ENCODE results near the gene IRS1.
"Not testable (repeated sequence)": the region's sequence is repeated elsewhere in the genome, so short reads cannot be mapped to it uniquely, and the experiment has no call there.

The IRS1 gene, protein sequence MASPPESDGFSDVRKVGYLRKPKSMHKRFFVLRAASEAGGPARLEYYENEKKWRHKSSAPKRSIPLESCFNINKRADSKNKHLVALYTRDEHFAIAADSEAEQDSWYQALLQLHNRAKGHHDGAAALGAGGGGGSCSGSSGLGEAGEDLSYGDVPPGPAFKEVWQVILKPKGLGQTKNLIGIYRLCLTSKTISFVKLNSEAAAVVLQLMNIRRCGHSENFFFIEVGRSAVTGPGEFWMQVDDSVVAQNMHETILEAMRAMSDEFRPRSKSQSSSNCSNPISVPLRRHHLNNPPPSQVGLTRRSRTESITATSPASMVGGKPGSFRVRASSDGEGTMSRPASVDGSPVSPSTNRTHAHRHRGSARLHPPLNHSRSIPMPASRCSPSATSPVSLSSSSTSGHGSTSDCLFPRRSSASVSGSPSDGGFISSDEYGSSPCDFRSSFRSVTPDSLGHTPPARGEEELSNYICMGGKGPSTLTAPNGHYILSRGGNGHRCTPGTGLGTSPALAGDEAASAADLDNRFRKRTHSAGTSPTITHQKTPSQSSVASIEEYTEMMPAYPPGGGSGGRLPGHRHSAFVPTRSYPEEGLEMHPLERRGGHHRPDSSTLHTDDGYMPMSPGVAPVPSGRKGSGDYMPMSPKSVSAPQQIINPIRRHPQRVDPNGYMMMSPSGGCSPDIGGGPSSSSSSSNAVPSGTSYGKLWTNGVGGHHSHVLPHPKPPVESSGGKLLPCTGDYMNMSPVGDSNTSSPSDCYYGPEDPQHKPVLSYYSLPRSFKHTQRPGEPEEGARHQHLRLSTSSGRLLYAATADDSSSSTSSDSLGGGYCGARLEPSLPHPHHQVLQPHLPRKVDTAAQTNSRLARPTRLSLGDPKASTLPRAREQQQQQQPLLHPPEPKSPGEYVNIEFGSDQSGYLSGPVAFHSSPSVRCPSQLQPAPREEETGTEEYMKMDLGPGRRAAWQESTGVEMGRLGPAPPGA (N-terminal part only)

DNA sequence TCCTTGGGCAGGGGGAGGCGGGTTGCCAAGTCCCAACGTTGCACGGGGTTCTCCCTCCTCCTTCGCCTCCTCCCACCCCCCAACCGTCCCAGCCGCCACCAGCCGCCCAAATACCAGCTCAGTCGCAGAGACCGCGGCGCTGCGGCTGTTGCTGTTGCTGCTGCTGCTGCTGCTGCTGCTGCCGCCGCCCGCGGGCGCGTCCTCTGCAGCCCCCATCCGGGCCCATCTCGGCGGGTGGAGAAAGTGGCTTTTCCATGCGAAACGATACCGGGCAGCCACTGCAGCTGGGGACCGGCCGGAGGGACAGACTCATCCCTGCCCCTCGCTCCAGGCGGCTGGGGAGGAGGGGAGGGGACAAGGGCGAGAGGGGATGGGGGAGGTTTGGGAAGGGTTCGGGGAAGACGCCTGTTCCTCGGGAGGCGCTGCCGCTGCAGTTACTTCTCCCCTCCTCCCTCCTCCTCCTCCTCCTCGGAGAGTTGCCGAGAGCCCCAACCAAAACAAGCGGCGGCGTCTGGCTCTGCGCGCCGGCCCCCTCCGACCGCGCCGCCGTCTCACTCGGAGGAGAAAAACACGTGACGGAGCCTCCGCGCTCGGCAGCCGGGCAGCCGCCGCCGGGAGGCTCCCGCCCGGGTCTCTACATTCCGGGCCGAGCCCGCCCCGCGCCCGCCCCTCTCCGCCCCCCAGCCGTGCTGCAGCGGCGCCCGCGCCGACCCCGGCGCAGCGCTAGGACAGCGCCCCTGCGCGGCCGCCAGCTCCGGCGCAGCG lies at the start of gene IRS1:
Gene IRS1 (minus strand): TSS at position 610 of the 765 bp plus-strand sequence. CDS start 1,082 bp downstream, outside the sequence.
- peak; percentile 58 to 65 for DNase-seq (ENCODE audit: low read depth in 2 of 2)

DNA sequence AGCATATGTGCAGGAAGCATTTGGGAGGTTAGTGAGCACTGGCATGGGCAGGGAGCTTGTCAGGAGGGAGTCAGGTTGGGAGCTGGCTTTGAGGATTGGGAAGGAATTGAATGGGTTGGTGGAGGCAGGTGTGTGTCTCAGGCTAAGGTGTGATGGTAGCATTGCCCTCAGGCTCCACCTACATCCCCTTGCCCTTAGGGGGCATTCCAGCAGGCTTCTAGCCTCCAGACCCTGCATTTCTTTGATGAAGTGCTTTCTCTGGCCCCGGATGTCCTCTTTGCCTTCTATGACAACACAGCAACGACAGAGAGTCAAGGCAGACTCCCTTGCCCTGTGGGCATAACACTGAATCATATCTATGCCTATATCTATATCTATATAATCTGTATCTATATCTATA lies 49.7 kb upstream of the IRS1 start:
- DNase-seq (ENCODE audit: low read depth in 2 of 2) = no peak

DNA sequence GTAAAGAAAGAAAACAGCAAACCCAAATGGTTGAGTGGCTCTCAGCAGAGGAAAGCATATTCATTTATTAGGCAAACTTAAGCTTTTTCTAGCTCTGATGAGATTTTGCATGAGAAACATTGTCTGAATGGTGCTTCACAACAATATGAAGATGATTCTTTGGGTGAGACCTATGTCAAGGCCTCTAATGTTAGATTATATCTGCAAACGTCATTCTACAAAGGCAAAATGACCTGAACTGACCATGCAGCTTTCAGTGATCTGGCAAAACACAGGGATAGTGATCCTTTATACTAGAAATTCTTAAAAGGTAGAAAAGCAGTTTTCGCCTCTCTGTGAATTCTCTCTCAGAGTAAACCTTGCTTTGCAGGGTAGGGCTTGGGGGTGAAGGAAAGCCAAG lies 47.9 kb upstream of the IRS1 start:
- no peak for DNase-seq (ENCODE audit: low read depth in 2 of 2)

DNA sequence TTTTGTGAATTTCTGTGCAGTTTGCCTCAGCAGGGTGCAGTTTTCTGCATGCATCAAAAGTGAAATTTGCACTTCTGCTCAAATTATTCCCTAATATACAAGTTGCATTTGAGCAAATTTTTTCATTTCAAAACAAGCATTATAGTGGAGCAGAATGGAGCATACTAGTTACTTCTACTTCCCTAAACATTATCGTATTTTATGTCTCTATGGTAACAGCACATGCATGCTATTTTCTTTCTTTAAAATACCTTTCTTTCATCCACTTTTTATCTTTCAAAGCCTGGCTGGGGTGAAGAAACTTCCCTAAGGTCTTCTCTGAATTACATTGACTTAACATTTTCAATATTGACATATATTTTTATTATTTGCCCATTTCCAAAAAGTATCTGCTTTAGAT lies 47.5 kb upstream of the IRS1 start:
- DNase-seq (ENCODE audit: low read depth in 2 of 2) = no peak

DNA sequence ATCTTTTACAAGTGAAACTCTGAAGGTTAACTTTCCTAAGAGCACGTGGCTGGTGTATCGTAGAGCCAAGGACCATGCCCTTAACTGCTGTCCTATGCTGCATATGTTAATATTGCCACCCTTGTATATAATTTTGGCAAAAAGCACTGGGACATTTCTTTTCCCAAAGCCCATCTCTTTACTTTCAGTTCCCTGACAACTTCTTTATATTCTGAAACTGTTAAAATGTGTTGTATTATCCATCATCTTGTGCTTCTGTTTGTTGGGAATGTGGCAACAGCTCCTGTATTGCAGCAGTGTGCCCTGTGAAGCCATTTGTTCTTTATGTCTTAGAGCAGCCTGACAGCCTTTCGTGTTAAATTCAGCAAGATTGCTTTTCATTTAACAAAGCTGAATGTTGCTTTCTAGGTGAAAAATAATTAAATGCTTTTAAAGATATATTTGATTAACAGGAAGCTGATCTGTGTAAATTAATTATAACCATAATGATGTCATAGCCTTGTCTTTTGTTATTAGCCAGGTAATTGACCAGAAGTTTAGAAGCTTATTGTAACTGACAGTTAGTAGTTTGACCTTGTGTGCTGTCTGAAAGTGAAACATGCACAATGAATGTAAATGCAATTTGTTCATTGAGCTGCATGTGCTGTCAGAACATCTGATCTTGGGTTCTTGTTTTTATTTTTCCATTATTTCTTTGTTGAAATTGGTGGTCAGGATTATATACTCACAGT lies 45.9 kb upstream of the IRS1 start:
- no peak for DNase-seq (ENCODE audit: low read depth in 2 of 2)

DNA sequence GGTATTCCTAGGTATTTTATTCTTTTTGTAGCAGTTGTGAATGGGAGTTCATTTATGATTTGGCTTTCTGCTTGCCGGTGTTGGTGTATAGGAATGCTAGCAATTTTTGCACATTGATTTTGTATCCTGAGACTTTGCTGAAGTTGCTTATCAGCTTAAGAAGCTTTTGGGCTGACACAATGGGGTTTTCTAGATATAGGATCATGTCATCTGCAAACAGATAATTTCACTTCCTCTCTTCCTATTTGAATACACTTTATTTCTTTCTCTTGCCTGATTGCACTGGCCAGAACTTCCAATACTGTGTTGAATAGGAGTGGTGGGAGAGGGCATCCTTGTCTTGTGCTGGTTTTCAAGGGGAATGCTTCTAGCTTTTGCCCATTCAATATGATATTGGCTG lies 43.4 kb upstream of the IRS1 start:
- not testable (repeated sequence) for DNase-seq (ENCODE audit: low read depth in 2 of 2)

DNA sequence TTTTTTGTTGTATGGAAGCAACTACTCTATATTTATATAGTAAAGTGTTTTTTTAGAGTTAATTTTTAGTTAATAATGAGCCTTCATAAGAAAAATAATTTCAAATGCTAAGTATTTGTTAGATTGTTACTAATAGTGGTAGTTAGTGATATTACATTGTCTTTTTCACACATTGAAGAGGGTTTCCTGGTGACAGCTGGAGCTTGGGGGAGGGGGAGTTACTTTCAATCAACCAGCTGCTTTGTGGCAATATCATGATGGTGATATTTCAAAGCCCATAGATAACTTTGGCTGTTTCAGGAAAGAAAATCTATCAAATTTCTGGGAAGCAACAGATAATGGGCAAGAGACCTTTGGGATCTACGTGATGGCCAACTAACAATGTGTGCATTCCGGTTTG lies 40.3 kb upstream of the IRS1 start:
- no peak for DNase-seq (ENCODE audit: low read depth in 2 of 2)

DNA sequence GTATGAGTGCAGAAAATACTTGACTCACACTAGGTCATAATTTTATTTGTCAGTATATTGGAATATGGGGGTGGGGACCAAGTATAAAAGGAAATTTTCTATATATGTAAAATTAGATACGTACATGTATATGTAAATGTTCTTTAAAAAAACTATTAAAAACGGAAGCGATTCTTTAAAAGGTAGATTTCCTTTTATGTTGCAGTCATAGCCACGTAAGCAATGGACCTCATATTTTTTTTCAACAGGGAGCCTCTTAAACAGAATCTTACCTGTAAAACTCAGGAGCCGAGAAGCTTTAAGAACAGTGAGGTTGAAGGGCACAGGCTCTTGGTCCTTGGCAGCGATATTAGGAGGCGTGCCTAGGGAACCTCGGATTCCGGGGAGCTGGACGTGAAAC lies 39.5 kb upstream of the IRS1 start:
- no peak for DNase-seq (ENCODE audit: low read depth in 2 of 2)

DNA sequence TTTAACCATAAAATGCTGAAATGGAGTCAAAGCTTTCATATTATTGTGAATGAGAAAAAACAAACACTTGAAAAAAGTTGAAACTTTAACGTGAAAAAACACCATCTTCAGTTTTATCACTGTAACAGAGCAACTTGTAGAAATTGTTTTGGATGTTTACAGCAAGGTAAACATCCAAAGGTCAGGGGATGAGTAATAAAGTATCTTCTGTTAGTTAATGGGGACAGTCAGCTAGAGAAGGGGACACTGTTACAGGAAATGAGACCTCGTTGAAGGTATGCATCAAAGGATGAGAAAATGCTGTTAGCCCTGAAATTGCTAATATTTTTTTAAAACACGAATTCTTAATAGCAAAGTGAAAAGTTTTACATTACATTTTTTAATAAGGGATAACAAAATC lies 39.1 kb upstream of the IRS1 start:
- no peak for DNase-seq (ENCODE audit: low read depth in 2 of 2)

DNA sequence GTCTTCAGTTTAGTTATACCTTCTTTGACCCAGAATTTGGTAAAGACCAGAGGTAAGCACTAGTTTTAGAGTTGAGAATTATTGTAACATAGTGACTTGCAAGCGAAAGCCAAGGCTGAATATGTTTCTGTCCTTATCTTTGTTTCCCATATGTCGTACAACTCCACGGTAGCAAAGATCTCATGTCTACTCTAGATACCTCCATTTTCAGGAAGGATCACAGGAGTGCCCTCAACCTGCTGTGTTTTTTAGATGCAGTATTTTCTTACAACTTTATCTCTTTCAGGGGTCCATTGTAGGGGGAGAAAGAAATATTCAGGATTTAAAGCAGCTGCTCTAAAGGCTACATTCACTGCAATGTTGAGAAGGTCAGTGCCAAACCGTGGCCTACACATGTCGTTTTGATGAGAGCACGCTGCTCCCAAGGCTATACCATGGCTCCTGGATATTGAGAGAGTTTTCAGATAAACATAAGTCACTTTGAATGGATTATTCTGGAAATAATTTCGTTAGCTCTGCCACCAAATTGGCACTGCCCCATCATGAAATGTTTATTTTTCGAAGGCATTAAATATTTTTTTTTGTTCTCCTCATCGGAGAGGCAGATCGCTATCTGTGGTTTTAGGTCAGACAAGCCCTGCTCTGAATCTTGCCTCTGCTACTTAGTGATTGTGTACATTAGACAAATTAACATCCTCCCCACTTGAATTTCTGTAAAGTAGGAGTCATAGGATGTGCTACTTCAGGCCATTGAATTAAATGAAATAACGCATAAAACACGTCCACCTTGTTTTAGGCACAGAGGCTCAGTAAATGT lies 38.4 kb upstream of the IRS1 start:
- DNase-seq (ENCODE audit: low read depth in 2 of 2) = no peak

DNA sequence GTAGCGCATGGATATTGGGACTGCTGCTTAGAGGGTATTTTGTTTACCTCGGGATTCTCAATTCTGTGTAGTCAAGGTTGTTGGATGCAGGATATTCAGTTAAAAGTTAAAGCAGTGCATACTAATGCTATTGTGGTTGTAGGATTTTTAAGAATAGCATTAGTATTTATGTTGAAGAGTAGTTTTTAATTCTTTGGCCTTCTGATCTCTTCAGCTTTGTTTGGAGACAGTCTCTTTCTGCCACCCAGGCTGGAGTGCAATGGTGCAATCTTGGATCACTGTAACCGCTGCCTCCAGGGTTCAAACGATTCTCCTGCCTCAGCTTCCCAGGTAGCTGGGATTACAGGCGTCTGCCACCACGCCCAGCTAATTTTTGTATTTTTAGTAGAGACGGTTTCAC lies 37.7 kb upstream of the IRS1 start:
- no peak for DNase-seq (ENCODE audit: low read depth in 2 of 2)

DNA sequence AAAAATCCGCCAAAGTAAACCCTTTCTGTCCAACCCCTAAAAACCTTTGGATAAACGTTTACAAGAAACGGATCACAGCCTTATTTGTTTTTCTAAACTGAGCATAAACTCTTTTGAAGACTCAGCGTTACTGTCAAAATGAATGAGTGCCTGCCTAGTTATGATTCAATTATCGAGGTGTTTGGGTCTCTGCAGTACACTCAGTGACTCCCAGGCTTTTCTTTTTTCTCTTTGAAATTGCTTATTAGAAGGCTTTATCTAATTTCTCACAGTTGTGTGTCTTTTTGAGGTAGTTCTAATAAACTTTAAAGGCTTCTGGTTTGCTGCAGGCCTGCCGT lies 36.9 kb upstream of the IRS1 start:
- no peak for DNase-seq (ENCODE audit: low read depth in 2 of 2)

DNA sequence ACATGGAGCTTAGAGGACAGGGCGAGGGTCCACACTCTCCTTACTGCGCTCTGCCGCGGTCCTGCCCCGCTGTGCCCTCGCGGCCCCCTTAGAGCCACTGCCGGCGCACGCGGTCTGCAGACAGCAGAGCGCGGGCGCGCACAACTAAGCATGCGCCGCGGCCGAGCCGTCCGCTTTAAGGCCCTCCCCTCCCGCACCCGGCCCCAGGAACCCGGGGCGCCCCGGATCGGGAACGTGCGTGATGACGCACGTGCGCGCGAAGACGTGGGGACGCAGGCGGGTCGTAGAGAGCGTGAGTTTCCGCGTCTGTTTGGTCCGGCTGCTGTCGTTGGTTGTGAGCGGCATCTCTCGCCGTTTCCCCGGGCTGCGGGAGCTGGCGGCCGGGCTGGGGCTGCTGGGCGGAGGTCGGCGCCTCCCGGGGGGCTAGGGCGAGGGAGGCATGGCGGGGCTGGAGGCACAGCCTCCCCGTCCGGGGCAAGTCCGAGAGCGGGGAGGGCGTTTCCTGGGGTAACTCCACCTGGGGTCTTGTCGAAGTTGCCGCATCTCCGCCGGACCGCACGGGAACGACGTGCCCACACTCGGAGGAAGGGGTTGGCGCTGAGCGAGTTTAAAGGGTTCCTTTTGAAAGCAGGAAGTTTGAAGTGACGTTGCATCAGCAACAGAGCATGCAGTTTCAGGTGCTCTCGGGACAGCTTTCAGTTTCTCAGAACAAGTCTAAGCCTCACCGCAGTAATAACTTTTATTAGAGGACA lies 36.4 kb upstream of the IRS1 start, which contains the start of gene RHBDD1:
Gene RHBDD1 (plus strand): TSS at position 259 of the 752 bp plus-strand sequence. CDS start 28,640 bp downstream, outside the sequence.
- DNase-seq (ENCODE audit: low read depth in 2 of 2) = peak; percentile 90 to 91

DNA sequence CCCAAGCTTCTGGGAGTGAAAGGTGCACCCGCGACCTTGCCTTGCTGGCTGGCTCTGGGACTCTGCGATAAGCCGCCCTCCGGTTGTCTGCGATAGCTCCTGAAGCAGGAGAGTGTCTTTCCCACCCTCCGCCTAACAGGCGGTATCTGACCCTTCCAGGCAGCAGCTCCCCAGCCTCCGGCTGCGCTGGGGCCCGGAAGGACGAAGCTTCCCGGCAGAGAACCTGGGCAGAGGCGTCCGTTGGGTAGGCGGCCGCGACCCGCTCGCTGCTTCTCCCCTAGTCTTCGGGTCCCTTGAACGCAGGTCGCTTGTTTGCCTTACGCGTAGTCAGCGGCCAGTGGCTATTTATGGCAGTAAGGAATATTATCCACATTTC lies 35.8 kb upstream of the IRS1 start:
- DNase-seq (ENCODE audit: low read depth in 2 of 2) = peak in 1 of 2 donors; percentile 14

DNA sequence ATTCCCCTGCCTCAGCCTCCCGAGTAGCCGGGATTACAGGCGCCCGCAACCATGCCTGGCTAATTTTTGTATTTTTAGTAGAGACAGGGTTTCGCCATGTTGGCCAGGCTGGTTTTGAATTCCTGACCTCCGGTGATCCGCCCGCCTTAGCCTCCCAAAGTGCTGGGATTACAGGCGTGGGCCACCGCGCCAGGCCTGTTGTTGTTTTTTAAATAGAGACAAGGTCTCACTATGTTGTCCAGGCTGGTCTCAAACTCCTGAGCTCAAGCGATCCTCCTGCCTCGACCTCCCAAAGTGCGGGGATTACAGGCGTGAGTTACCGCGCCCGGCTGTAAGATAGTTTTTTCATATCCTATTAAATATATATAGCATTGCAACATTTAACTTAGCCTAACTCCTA lies 35.3 kb upstream of the IRS1 start:
- not testable (repeated sequence) for DNase-seq (ENCODE audit: low read depth in 2 of 2)

DNA sequence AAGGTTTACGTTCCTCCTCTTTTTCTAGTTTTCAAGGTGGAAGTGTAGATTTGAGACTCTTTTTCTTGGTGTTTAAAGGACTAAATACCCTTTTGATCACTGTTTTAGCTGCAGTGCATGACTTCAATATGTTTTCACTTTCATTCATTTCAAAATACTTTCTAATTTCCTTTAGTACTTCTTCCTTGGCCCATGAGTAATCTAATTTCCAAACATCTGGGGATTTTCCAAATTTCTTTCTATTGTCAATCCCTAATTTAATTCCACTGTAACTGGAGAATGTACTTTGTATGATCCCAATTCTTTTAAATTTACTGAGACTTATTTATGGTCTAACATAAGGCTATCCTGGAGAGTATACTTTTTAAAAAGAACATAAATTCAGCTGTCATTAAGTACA lies 32.4 kb upstream of the IRS1 start:
- no peak for DNase-seq (ENCODE audit: low read depth in 2 of 2)

DNA sequence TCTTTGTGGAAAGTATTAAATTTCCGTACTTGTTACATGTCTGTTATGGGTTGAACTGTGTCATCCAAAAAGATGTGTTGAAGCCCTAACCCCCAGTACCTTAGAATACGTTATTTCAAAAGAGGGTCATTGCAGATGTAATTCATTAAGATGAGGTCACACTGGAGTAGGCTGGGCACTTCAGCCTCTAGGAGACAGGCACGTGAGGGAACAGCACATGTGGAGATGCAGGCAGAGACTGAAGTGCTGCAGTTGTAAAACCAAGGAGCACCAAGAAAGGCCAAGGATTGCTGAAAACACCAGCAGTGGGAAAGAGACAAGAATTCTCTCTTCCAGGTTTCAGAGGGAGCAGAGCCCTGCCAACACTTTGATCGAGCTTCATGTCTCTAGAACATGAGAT lies 31.6 kb upstream of the IRS1 start:
- no peak for DNase-seq (ENCODE audit: low read depth in 2 of 2)

DNA sequence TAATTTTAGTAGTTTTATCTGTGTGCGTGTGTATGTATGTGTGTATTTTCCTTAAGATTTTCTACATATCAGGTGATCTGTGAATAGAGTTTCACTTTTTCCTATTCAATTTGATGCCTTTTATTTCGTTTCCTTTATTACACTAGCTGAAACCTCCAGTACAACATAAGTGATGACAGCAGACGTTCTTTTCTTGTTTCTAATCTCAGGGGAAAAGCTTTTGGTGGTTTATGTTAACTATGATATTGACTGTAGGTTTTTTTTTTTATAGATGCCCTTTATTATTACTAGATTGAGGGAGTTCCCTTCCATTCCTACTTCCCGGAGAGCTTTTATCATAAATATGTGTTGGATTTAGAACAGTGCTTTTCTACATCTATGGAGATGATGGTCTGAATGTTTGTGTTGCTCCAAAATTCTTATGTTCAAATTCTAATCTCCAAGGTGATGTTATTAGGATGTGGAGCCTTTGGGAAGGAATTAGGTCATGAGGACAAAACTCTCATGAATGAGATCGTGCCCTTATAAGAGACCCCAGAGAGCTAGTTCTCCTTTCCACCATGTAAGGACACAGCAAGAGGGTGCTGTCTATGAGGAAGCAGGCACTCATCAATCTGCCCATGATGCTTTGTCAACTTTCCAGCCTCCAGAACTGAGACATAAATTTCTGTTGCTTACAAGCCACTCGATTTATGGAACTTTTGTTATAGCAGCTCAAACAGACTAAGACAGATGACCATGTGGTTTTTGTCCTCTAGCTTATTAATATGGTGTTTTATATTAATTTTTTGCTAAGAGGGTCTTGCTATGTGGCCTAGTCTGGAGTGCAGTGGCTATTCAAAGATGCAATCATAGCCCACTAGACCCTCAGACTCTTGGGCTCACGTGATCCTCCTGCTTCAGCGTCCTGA lies 30.4 kb upstream of the IRS1 start:
- no peak for DNase-seq (ENCODE audit: low read depth in 2 of 2)

DNA sequence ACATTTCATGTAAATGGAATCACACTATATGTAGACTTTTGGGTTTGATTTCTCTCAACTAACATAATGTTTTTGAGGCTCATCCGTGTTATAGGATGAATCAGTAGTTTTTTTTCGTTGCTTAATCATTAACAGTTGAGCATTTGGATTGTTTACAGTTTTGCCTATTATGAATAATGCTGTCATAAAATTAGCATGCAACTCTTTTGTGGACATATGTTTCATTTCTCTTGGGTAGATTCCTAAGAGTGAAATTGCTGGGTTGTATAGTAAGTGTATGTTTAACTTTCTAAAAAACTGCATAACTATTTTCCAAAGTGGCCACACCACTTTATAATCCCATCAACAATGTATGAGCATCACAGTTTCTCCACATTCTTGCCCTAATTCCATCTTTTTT lies 28.6 kb upstream of the IRS1 start:
- no peak for DNase-seq (ENCODE audit: low read depth in 2 of 2)

All from stimulated activated CD8-positive, alpha-beta memory T cell treated with anti-CD3 and anti-CD28 coated beads, Interleukin-15, amount 100 ng/mL, for 48 hours (primary cell).